ENCODE data around the gene FLAD1.
A peak's percentile ranks its signal among the peaks of the same experiment; 100 is the strongest.

- TF ChIP-seq CTCF (IDR thresholded peaks at IDR 0.05; ENCODE audit: low read depth, low read length): no peak
- no peak for TF ChIP-seq POLR2A (IDR thresholded peaks at IDR 0.05; ENCODE audit: extremely low read depth, insufficient read length)
- 0 out of 2 replicates have a peak, but pooled peaks have one; percentile 16 for TF ChIP-seq MAX (IDR thresholded peaks at IDR 0.05; ENCODE audit: low read depth, low read length)
- 0 out of 2 replicates have a peak, but pooled peaks have one; percentile 7 for TF ChIP-seq MYC (IDR thresholded peaks at IDR 0.05; ENCODE audit: low read depth, low read length)
Measured at GRCh38 chr1:154962156-154962749, 20.9 kb upstream of the FLAD1 start.
